Heart left ventricle (tissue), 16 donors: ENCODE results near the gene CFAP99. TPM values are rescaled to one million over a fixed set of nuclear protein-coding genes. Genes with fewer than 3 reads are reported as not detected.

Experiments
- ATAC-seq, 4 donors: fragments of 200-7000 bp; cut with Tn5 transposase; one replicate each; pipeline ENCODE4 v1.9.1; 2020 to 2022; ENCODE audit warnings: moderate library complexity in 4 of 4, mild to moderate bottlenecking in 3 of 4, moderate number of reproducible peaks in 1 of 4
- DNase-seq, 5 donors: peaks; one replicate each; pipeline ENCODE4 v3.0.0-alpha.2; 2020
- H3K27ac ChIP-seq, 12 donors: fragments of 200-600 bp; sonication (generic) in 4 of 12; one replicate each; pipeline versions ENCODE4 v1.5.0 to v1.8.0; 2016 to 2022; ENCODE audit warnings: mild to moderate bottlenecking in 2 of 12
- H3K27me3 ChIP-seq, 9 donors: fragments of 200-600 bp; sonication (generic) in 2 of 9; one replicate each; pipeline versions ENCODE4 v1.5.1 to v1.8.0; 2016 to 2022; ENCODE audit warnings: mild to moderate bottlenecking in 3 of 9
- H3K36me3 ChIP-seq, 9 donors: fragments of 200-600 bp; sonication (generic) in 2 of 9; one replicate each; pipeline versions ENCODE4 v1.5.0 to v1.8.0; 2018 to 2022; ENCODE audit warnings: mild to moderate bottlenecking in 2 of 9
- H3K4me1 ChIP-seq, 12 donors: fragments of 200-600 bp; sonication (generic) in 4 of 12; one replicate each; pipeline versions ENCODE4 v1.5.0 to v1.8.0; 2016 to 2022; ENCODE audit warnings: mild to moderate bottlenecking in 3 of 12
- H3K4me3 ChIP-seq, 12 donors: fragments of 200-600 bp; sonication (generic) in 4 of 12; one replicate each; pipeline versions ENCODE4 v1.5.0 to v1.8.0; 2017 to 2022; ENCODE audit warnings: mild to moderate bottlenecking in 9 of 12, moderate library complexity in 4 of 12
- H3K9me3 ChIP-seq, 12 donors: fragments of 200-600 bp; sonication (generic) in 4 of 12; one replicate each; pipeline versions ENCODE4 v1.5.0 to v1.8.0; 2016 to 2022; ENCODE audit warnings: mild to moderate bottlenecking in 1 of 12
- POLR2A ChIP-seq, 2 donors: fragments of 450-650 bp; IDR thresholded peaks; one replicate each; pipeline ENCODE4 v1.6.1; 2017; ENCODE audit warnings: antibody characterized with exemption in 2 of 2, mild to moderate bottlenecking in 2 of 2, moderate library complexity in 2 of 2
- WGBS, 4 donors: extraction: QIAGEN DNeasy Blood & Tissue Kit in 2 of 4; methylation state at CpG; one replicate each; pipeline versions ENCODE4 v1.1.5 to v1.1.7; 2013 to 2018; 5-methylcytosine and 5-hydroxymethylcytosine counted together
- intact Hi-C, 10 donors: fragments of 100-400 bp; cut with DNase I; formaldehyde crosslinking; loops; one replicate each; pipeline versions ENCODE4 v1.11.1 to v1.14.2; 2022
- polyA plus RNA-seq, 2 donors: library from polyadenylated mRNA; stranded (reverse); fragments of 200-250 nt; gene quantifications; one replicate each; pipeline ENCODE4 v1.2.3, GENCODE V29; 2013
- total RNA-seq, 9 donors: library from RNA; depleted of rRNA in 2 of 9; stranded (reverse); fragments of >200 nt in 2 of 9; fragmentation: NEBNext Ultra II Directional in 3 of 9; extraction: Animal tissue kit (Norgen Biotek cat#: 25700) in 3 of 9; gene quantifications; one replicate each; pipeline versions ENCODE4 v1.1.0 to v1.2.4, GENCODE V29; 2016 to 2023
- TF ChIP-seq, protein P1 (sequence below), 12 donors: fragments of 200-600 bp; sonication (generic) in 4 of 12; IDR thresholded peaks; one replicate each; pipeline versions ENCODE4 v1.5.0 to v1.8.0; 2018 to 2022; ENCODE audit warnings: antibody characterized with exemption in 12 of 12, mild to moderate bottlenecking in 5 of 12
- donor health status: ischemic (EF 13 %, LVEDD 7.1; RV severe dilation, severe dysfunction).
- donor health status: healthy with polysubstance abuse.
- donor health status: DM: no; HTN: yes; CAD: no.
- donor health status: DM: no; HTN: no; CAD: no.
- donor health status: ischemic (EF 25% LVEDD 6.9; RV normal size, moderate dysfunction).
- donor health status: ischemic (EF 25% LVEDD 5.7; RV mildly dilated, moderate dysfunction).
- donor health status: healthy.
- donor health status: DM: yes; HTN: yes; CAD: no.
- donor health status: ischemic (EF 35%, LVEDD 5.7; RV mildly dilated, moderate dysfunction).
- donor health status: nonischemic (EF 11% LVEDD 7.7; RV severe dilation, severe dysfunction).
- donor health status: DM: yes; HTN: yes; CAD: no.
- donor health status: PGD.
- donor health status: ischemic (EF 29% LVEDD 5.4; RV normal size, mild dysfunction).
- donor health status: nonischemic (EF 23%, LVEDD 6.1; RV moderate dilation, normal function).

CFAP99 gene
- total and polyA plus RNA-seq, 11 donors: not detected

DNA sequence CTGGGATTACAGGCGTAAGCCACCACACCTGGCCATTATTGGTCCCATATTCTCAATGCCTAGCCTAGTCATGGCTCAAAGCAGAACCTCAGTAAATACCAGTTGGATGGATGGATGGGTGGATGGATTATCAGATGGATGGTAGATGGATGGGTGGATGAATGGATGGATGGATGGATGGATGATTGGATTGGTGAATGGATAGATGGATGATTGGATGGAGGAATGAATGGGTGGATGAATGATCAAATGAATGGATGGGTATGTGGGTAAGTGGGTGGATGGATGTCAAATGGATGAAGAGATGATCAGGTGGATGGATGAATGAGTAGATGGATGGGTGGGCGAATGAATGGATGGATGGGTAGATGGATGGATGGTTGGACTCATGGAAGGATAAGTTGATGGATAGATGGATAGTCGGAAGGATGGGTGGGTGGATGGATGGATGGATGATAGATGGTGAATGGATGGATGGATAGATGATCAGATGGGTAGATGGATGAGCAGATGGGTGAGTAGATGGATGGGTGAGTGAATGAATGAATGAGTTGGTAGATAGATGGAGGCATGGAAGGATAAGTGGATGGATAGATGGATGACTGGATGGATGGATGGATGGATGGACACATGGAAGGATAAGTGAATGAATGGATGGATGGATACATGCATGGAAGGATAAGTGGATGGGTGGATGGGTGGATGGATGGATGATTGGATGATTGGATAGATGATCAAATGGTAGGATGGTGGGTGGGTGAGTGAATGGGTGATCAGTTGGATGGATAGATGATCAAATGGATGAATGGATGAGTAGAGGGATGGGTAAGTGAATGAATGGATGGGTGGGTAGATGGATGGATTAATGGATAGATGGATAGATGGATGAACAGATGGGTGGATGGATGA is 28.2 kb downstream of the CFAP99 start:
- H3K27ac ChIP-seq: no peak overlapping the region
- no peaks in the 10 kb centered on the region for H3K36me3 ChIP-seq
- no peak overlapping the region for H3K4me3 ChIP-seq
- no peaks in the 10 kb centered on the region for H3K9me3 ChIP-seq
- no peaks in the 10 kb centered on the region for H3K27me3 ChIP-seq
- TF ChIP-seq, protein P1, sequence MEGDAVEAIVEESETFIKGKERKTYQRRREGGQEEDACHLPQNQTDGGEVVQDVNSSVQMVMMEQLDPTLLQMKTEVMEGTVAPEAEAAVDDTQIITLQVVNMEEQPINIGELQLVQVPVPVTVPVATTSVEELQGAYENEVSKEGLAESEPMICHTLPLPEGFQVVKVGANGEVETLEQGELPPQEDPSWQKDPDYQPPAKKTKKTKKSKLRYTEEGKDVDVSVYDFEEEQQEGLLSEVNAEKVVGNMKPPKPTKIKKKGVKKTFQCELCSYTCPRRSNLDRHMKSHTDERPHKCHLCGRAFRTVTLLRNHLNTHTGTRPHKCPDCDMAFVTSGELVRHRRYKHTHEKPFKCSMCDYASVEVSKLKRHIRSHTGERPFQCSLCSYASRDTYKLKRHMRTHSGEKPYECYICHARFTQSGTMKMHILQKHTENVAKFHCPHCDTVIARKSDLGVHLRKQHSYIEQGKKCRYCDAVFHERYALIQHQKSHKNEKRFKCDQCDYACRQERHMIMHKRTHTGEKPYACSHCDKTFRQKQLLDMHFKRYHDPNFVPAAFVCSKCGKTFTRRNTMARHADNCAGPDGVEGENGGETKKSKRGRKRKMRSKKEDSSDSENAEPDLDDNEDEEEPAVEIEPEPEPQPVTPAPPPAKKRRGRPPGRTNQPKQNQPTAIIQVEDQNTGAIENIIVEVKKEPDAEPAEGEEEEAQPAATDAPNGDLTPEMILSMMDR (IDR thresholded peaks at IDR 0.05): no peak
- TF ChIP-seq POLR2A (IDR thresholded peaks at IDR 0.05): no peak
- intact Hi-C loops: loop anchor here in 2 of 10 donors (10.0 kb wide), 1 partner anchor 222 kb away; no protein-coding TSS in a partner anchor
- peaks cover 0 to under 1% (median 0%) of the 10 kb centered on the region in 12 donors for H3K4me1 ChIP-seq
- ATAC-seq: no peak
- no peak for DNase-seq
- WGBS, 4 donors: 86 to 92% (median 89%) methylated on average over 3 of the region's 3 CpGs

DNA sequence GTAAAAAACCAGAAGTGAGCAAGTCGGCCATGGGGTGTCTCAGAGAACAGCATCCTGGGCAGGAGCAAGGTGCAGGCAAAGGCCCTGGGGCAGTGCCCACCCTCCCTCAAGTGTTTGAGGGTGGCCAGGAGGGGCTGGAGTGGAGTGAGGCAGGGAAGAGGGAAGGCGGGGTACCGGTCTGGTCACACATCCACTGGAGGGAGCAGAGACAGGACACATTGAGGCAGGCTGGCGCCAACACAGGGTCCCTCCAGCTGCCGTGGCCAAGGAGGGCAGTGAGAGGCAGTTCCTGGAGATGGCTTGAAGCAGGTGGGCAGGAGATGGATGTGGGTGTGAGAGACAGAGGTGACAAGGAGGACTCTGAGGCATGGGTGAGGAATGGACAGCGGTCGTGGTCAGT is 29.8 kb downstream of the CFAP99 start:
- no peak for TF ChIP-seq POLR2A (IDR thresholded peaks at IDR 0.05)
- TF ChIP-seq, protein P1 (IDR thresholded peaks at IDR 0.05): no peak
- WGBS, 4 donors: 86 to 91% (median 88%) methylated on average over 7 of the region's 7 CpGs
- Histone ChIP-seq H3K9me3 (no peaks in the 10 kb centered on the region), H3K27me3 (no peaks in the 10 kb centered on the region), H3K4me1 (no peaks in the 10 kb centered on the region), H3K36me3 (no peaks in the 10 kb centered on the region), H3K4me3 (no peak overlapping the region), H3K27ac (no peak overlapping the region)
- DNase-seq: no peak
- intact Hi-C loops: loop anchor here in 2 of 10 donors (10.0 kb wide), 1 partner anchor 224 kb away; no protein-coding TSS in a partner anchor
- no peak for ATAC-seq

DNA sequence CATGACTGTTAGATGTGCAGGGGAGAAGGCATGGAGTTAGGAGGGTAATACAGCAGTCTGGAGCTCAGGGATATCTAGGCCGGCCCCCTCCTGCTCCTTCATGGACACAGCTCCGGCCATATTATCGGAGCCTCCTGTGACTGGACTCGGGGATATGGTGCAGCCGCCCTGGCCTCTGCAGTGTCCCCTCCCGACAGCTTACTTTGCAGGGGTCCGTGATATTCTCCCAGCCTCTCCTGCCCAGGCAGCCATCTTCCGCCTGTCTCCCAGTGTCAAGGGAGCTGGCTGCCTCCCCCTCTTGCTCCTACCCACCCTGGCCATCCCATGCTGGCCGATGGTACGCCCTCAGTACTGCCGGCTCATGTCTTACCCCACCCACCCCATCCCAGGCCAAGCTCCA is 30.3 kb downstream of the CFAP99 start:
- intact Hi-C loops: loop anchor here in 2 of 10 donors (10.0 kb wide), 1 partner anchor 224 kb away; no protein-coding TSS in a partner anchor
- TF ChIP-seq POLR2A (IDR thresholded peaks at IDR 0.05): no peak
- TF ChIP-seq, protein P1 (IDR thresholded peaks at IDR 0.05): no peak

More for the DNA sequence above, 30.3 kb downstream of the CFAP99 start:
- H3K9me3 ChIP-seq: no peaks in the 10 kb centered on the region
- 92 to 98% (median 93%) methylated on average over 11 of the region's 11 CpGs for WGBS, 4 donors
- H3K4me1 ChIP-seq: no peaks in the 10 kb centered on the region
- no peaks in the 10 kb centered on the region for H3K27me3 ChIP-seq
- no peak overlapping the region for H3K4me3 ChIP-seq
- H3K36me3 ChIP-seq: no peaks in the 10 kb centered on the region
- no peak overlapping the region for H3K27ac ChIP-seq
- ATAC-seq (no peak), DNase-seq (no peak)
